GM12892 (cell line): ENCODE measurements around the gene OXNAD1.

Source experiments
- POLR2A ChIP-seq: IDR thresholded peaks from 2 replicates; pipeline ENCODE4 v1.6.1; 2011; ENCODE audit warnings: low read depth, low read length, control low read depth
- POLR2AphosphoS5 ChIP-seq: IDR thresholded peaks from 2 replicates; pipeline ENCODE4 v1.6.1; 2011; ENCODE audit warnings: low read depth, low read length, control low read depth

- TF ChIP-seq POLR2AphosphoS5, result no peak
- TF ChIP-seq POLR2A, result no peak
These were observed 11.4 kb upstream of the OXNAD1 start for GRCh38 chr3:16253601-16254000.
